ENCODE results near the gene SLC36A1. TPM values are rescaled to one million over a fixed set of nuclear protein-coding genes. Genes with fewer than 3 reads are reported as not detected.

The SLC36A1 gene
- total and polyA plus RNA-seq, 2 donors (not counting 3 experiments of a cell fraction or from before 2014, with no cell fraction given), result 11.8 to 14.5 TPM

- H3K36me3 ChIP-seq (ENCODE audit: control insufficient read depth in 2 of 2, extremely low read depth in 1 of 2, insufficient read depth in 2 of 2, low read length in 2 of 2), result peaks cover 0 to 3% of the 10 kb centered on the region in 2 experiments
- no peak for DNase-seq (ENCODE audit: low read depth, low spot score)
- H3K9me3 ChIP-seq (replicated peaks; ENCODE audit: control insufficient read depth, insufficient read depth, low read length), result no peaks in the 10 kb centered on the region
- H3K4me1 ChIP-seq (ENCODE audit: control insufficient read depth, extremely low read depth, insufficient read depth, low read length), result no peaks in the 10 kb centered on the region
- intact Hi-C loops (cut with micrococcal nuclease) (no loop called here), dilution Hi-C loops (cut with MboI; ENCODE audit: extremely low pct_ligation_motif_present, low sequenced_read_pairs) (no loop called here)
- no peak overlapping the region for H3K9ac ChIP-seq (replicated peaks; ENCODE audit: extremely low read depth, insufficient read depth, low read length)
- H2AFZ ChIP-seq (ENCODE audit: low read depth, low read length), result no peak overlapping the region
- no peaks in the 10 kb centered on the region for H3K79me2 ChIP-seq (ENCODE audit: control insufficient read depth, insufficient read depth, low read length)
- no peaks in the 10 kb centered on the region for H4K20me1 ChIP-seq (replicated peaks; ENCODE audit: control insufficient read depth, extremely low read depth, insufficient read depth, low read length)
- CTCF ChIA-PET, result interaction anchor here (1.0 to 1.3 kb wide), 3 partner anchors 13 to 160 kb away, joined by 3 to 6 read pairs (median 3); partner anchors contain the start of gene SLC36A1
- BruUV-seq (replicated peaks), result no TSS peak
- H3K4me3 ChIP-seq (replicated peaks in 1 of 3; ENCODE audit: insufficient read depth in 1 of 3, low read depth in 1 of 3, low read length in 3 of 3), result no peak overlapping the region
- H3K4me2 ChIP-seq (ENCODE audit: insufficient read depth, low read length), result no peak overlapping the region
- H3K27me3 ChIP-seq (ENCODE audit: control insufficient read depth in 2 of 2, insufficient read depth in 2 of 2, low read length in 2 of 2), result no peaks in the 10 kb centered on the region
- no peaks in the 10 kb centered on the region for H3K9me1 ChIP-seq (replicated peaks; ENCODE audit: control insufficient read depth, extremely low read depth, insufficient read depth, low read length)
- no peak for TF ChIP-seq CTCF (IDR thresholded peaks at IDR 0.05; ENCODE audit: extremely low read depth in 1 of 2, insufficient read depth in 1 of 2, low read depth in 1 of 2, low read length in 2 of 2)
- TF ChIP-seq JUN (IDR thresholded peaks at IDR 0.05; ENCODE audit: borderline replicate concordance, insufficient read depth, insufficient read length, low read depth), result no peak
- TF ChIP-seq POLR2A (IDR thresholded peaks at IDR 0.05; ENCODE audit: low read depth, low read length), result no peak
- TF ChIP-seq FOS (IDR thresholded peaks at IDR 0.05; ENCODE audit: borderline replicate concordance, insufficient read depth, low read length), result no peak
- no peak for TF ChIP-seq GATA2 (IDR thresholded peaks at IDR 0.05; ENCODE audit: insufficient read depth, insufficient read length, low read depth, low read length)
- TF ChIP-seq MAX (IDR thresholded peaks at IDR 0.05; ENCODE audit: insufficient read depth, insufficient read length), result no peak
- H3K27ac ChIP-seq (ENCODE audit: insufficient read depth, low read depth, low read length), result no peak overlapping the region
- no peak for FAIRE-seq
- POLR2A ChIA-PET, result no interaction called here
Observed at GRCh38 chr5:151491062-151491461, 43.7 kb downstream of the SLC36A1 start.

Data from endothelial cell of umbilical vein (primary cell).